Measurements from ENCODE around the gene ALPK1.
A peak's percentile ranks its signal among the peaks of the same experiment; 100 is the strongest.

ALPK1 gene

GRCh38 chr4:112328734-112329130, 31.6 kb downstream of the ALPK1 start:
- no peak for DNase-seq (ENCODE audit: low spot score)

DNA sequence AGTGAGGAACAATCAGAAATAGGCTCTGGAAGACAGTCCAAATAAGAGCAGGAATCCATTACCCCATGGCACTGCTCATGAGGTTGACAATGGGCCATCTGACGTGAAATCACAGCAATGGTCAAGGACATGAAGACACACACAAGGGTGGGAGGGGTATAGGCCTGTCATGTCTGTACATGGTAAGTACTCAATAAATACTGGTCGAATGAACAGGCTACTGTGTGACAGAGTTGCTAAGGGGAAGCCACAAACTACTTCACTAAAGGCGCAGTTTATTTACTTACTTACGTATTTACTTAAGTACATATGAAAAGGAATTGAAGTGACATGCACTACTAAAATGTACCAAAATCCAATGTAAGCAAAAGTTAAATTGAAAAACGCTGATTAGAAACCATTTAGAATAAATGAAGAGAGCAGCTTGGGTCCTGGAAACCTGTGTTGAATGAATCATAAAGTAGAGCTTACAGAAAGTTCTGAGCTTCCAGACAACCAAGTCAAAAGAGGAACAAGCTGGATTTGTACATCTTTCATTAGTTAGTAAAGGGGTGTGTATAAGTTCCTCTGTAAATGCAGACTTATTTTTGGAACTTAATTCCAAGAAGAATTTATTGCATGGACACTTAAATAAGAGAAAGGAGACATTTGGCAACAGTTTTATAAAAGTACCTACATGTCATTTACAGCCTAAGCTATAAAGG, 32.7 kb downstream of the ALPK1 start:
- no peak for DNase-seq (ENCODE audit: low spot score)

DNA sequence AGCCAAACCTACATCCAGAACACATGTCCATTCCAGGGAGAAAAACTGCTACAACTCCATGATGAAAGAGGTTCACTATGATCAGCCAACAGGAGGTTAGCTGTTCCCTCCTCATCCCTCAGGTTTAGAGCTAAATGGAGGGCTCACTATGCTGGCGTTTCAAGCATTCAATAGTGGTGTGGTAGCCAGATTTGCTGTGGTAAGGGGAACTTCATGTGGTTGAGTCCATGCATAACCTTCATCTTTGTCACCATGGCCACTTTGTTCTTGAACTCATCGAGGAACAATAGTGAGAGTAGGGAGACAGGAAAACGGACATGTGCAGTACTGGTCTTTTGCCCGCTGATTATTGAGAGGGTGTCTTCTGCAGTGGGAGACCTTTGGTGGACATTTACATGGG, 33.8 kb downstream of the ALPK1 start:
- no peak for DNase-seq (ENCODE audit: low spot score)

DNA sequence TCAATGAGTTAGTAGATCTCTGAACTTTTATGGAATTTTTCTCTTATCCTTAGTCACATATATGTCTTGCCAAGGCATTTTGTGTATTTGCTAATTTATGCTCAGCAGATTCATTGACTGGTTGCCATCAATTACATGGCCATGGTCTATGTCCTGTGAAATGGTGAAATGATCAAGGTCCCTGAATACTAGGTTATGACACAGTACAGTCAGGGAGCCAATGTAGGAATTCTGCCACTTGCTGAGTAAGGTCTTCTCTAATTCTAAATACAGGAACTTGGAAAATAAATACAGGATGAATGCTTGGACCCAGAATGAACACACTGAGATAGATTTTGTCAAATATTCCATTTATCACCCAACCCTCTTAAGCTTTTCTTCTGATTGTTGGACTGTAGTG, 35.2 kb downstream of the ALPK1 start:
- no peak for DNase-seq (ENCODE audit: low spot score)

- DNase-seq (ENCODE audit: low spot score), result no peak
These were observed 42.9 kb downstream of the ALPK1 start for GRCh38 chr4:112340023-112340422.

DNA sequence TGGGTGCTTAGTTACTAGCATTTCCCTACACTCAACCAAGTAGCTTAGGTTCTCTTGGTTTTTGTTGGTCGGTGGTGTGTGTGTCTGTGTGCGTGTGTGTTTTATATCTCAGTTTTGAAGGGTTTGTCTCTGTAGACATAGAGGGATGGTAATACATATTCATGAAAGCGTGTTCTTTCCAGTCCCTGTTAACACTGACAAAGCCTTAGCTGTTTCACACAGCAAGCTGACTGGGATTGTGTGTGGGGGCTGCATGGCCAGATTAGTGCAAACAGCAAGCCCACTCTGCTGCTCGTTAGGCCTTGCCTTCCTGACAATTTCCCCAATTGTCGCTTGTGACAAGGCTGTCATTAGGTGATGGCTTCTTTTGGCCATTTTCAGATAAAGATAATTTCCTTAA, 43.9 kb downstream of the ALPK1 start:
- no peak for DNase-seq (ENCODE audit: low spot score)

- DNase-seq (ENCODE audit: low spot score), result no peak
These were observed 46.3 kb downstream of the ALPK1 start for GRCh38 chr4:112343330-112344080.

DNA sequence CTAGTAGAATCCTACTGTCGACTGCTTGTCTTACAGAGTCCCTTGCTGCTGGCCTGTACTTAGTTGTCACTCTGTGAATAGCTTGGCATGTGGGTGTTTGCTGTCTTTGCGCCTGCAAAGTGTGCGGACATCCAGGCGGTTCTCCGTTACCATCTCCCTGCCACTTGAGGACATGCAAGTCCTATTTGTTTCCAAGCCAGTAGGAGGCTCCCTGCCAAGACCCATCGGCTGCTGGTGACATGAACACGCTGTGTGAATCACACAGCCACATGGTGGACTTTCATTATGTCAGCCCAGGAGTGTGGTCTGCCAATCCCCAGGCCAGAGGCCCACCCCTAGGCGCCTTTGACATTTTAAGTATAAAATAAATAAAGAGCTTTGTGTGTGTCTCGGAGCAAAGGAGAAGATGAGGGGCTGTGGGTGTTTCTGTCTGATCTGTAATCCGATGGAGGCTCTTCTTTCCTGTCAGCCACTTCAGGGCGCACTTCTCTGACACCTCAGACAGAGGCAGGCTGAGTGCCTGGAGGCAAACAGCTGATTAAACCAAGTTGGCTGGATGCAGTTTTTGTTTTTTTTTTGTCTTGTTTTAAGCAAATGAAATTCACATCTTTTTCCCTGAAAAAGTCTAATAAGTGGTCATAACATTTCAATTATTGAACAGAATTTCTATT, 51.5 kb downstream of the ALPK1 start:
- DNase-seq (ENCODE audit: low spot score), result peak; percentile 43

GRCh38 chr4:112352736-112353135, 55.6 kb downstream of the ALPK1 start:
- DNase-seq (ENCODE audit: low spot score), result no peak

DNA sequence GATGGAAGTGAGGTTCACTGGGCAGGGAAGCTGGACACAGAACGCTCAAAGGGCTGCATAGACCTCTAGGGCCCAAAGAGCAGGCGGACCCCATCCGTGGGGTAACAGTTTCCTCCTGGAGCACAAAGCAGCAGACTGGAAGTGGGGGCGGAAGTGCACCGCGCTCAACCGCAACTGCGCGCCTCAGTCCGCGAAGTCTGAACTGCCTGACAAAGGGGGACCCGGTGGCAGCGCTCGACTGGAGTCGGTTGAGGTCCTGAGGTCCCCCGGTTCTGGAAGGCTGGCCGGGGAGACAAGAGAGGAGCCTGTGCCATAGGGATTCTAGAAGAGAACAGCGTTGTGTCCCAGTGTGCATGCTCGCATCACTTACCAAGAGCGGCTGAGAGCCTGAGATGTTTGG, 58.5 kb downstream of the ALPK1 start:
- no peak for DNase-seq (ENCODE audit: low spot score)

DNA sequence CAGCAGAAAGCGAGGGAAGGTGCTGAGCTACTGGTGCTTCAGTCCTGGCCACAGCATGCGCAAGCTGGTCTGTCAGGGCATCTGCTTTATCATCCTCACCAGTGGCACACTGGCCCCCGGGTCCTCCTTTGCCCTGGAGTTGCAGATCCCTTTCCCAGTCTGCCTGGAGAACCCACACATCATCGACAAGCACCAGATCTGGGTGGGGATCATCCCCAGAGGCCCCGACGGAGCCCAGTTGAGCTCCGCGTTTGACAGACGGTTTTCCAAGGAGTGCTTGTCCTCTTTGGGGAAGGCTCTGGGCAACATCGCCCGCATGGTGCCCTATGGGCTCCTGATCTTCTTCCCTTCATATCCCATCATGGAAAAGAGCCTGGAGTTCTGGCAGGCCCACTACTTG, 60.3 kb downstream of the ALPK1 start:
- no peak for DNase-seq (ENCODE audit: low spot score)

GRCh38 chr4:112357897-112358296, 60.7 kb downstream of the ALPK1 start:
- DNase-seq (ENCODE audit: low spot score), result no peak

- no peak for DNase-seq (ENCODE audit: low spot score)
These were observed 61.2 kb downstream of the ALPK1 start for GRCh38 chr4:112358415-112358814.

DNA sequence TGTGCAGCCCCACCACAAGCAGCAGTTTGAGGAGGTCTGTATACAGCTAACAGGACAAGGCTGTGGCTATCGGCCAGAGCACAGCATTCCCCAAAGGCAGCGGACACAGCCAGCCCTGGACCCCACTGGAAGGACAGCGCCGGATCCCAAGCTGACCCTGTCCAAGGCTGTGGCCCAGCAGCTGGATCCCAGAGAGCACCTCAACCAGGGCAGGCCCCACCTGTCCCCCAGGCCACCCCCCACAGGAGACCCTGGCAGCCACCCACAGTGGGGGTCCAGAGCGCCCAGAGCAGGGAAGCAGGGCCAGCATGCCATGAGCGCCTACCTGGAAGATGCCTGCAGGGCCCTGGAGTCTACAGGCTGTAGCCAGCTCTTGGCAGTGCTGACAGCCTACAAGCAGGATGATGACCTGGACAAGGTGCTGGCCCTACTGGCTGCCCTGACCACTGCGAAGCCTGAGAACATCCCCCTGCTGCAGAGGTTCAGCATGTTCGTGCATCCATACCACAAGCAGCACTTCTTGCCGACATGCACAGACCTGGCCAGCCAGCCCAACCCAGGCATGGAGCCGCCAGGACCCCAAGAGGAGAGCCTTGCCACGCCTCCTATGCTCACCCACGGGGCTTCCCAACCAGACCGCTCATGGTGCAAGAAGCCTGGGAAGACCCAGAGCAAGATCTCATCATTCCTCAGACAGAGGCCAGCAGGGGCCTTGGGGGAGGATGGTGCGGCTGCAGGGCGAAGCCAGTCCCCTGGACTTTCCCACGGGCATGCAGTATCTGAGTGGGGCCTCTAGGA, 62.0 kb downstream of the ALPK1 start:
- no peak for DNase-seq (ENCODE audit: low spot score)

- no peak for DNase-seq (ENCODE audit: low spot score)
These were observed 64.1 kb downstream of the ALPK1 start for GRCh38 chr4:112361181-112361791.

- DNase-seq (ENCODE audit: low spot score), result no peak
These were observed 73.3 kb downstream of the ALPK1 start for GRCh38 chr4:112370466-112370865.

DNA sequence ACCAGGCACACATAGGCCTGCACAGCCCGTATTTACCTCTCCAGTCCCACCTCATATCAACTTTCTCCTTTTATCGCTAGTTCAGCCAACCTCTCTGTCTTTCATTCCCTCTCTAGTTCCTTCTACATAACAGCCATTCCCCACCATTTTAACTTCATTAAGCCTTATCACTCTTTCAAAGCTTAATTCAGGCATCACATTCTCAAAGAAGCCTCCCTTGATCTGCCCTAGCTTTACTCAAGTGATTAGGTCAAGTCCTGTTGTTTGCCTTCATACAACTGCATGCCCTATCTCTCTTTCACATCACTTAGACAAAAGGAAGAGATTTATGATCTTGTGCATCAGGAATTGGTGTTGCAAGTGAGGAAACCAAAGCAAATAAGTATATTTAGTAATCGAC, 74.2 kb downstream of the ALPK1 start:
- DNase-seq (ENCODE audit: low spot score), result no peak

DNA sequence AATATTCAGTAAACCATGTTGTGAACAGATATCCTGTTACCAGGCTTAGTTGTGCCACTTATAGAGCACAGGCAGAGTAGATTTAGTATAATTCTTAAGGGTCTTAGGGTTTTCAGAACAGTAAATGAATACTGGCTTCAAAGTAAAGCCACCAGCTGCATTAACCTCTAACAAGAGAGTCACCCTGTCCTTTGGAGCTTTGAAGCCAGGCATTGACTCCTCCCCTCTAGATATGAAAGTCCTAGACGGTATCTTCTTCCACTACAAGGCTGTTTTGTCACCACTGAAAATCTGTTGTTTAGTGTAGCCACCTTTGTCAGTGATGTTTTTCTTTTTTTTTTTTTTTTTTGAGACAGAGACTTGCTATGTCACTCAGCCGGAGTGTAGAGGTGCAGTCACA, 77.7 kb downstream of the ALPK1 start:
- no peak for DNase-seq (ENCODE audit: low spot score)

GRCh38 chr4:112377171-112377570, 80.0 kb downstream of the ALPK1 start:
- DNase-seq (ENCODE audit: low spot score), result no peak

DNA sequence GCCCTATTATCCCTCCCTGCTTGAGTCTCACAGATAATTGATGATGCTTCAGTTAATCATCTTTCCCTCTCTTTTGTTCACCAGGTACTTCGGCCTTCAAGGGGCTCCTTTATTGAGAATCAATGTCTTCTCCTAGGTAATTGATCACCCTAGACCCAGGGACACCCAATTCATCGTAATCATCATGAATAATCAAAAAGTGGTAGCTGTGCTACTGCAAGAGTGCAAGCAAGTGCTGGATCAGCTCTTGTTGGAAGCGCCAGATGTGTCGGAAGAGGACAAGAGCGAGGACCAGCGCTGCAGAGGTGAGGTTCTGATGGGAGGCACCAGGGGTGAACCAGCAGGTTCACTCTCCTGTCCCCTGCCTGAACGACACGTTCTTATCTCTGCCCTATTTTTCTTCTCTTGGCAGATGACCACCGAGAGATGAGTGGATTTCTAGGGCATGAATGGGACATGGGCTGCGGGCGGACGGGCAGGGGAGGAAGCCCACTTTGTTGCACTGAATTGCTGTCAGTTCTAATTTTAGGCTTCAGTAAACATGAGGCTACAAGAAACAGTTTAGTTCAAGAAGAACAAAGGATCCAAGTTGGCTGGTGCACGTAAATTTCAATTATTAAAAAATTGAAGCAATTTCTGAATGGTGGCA, 80.5 kb downstream of the ALPK1 start:
- DNase-seq (ENCODE audit: low spot score), result no peak

DNA sequence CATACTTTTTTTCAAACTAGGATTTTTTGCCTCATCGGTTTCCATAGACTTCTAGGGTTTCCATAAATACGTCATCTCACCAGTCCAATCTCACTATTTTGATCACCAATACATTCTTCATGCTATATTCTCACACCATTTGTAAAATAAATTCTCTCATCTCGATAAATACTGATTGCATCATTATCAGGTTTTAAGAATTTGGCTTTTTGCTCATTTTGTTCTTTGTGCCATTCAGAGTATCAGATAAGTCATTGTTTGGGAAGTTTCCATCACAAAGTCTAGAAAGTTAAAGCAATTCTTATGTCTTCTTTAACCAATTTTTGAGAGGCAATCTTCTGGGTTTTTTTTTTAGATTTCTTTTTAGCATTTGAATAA, 81.1 kb downstream of the ALPK1 start:
- DNase-seq (ENCODE audit: low spot score), result no peak

- no peak for DNase-seq (ENCODE audit: low spot score)
These were observed 81.7 kb downstream of the ALPK1 start for GRCh38 chr4:112378858-112379257.

All from HuH-7 (cell line).